HG02870 (cell line): Measurements from ENCODE around the gene NUMA1.

ENCODE experiments used
- ATAC-seq: cut with Tn5 transposase; IDR thresholded peaks from one replicate; pipeline ENCODE4 v1.9.1; 2021; ENCODE audit warnings: mild to moderate bottlenecking, moderate library complexity; ENCODE audit not compliant: unreplicated experiment

NUMA1 gene

GRCh38 chr11:72002841-72003775, 77.2 kb downstream of the NUMA1 start:
- ATAC-seq = no peak

DNA sequence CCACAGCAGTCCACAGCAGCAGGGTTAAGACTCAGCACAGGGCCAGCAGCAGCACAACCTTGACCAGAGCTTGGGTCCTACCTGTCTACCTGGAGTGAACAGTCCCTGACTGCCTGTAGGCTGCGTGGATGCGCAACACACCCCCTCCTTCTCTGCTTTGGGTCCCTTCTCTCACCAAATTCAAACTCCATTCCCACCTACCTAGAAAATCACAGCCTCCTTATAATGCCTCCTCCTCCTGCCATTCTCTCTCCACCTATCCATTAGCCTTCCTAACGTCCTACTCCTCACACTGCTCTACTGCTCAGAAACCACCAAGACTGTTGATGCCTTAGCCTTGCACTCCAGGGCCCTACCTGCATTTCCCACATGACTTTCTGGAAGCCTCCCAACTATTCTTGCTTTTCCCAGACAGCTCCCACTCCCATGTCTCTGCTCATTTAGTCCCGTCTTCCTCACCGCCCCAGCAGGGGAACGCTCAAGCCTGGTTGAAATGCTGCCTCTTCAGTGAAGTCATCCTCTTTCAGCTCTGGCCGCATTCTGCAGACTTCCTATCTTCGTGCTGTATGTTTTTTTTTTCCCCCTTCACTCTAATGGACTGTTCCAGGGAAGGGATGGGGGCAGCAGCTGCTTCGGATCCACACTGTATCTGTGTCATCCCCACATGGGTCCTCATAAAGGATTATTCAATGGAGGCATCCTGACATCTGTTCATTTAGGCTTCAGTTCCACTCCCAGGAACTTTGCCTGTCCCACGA, 78.3 kb downstream of the NUMA1 start:
- ATAC-seq = no peak

DNA sequence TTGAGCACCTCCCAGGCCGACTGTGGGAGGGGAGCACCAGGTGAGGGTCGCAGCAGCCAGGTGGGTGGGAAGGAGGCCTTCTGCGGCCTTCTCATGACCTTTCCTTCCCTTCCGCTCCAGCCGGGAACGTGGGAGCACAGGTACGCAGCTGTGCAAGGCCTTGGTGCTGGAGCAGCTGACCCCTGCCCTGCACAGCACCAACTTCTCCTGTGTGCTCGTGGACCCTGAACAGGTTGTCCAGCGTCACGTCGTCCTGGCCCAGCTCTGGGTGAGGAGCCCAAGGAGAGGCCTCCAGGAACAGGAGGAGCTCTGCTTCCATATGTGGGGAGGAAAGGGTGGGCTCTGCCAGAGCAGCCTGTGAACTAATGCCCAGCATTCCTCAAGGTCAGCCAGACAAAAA, 79.1 kb downstream of the NUMA1 start:
- ATAC-seq = no peak

GRCh38 chr11:72000202-72000867, 80.0 kb downstream of the NUMA1 start:
- no peak for ATAC-seq

DNA sequence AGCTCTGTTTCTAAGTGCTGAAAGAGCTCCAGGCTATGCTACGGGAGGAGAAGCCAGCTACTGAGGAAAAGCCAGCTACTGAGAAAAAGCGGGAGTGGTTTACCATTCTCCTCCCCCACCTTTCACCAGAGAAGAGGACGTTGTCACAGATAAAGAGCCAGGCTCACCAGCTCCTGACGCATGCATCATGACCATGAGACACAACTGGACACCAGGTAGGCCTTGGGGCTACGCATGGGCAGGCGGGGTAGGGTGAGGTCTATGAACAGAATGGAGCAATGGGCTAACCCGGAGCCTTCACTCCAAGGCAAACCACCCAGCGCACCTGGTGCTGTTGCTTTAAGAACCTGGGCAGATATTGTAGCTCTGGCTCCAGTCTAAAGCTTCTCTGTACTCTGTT, 80.5 kb downstream of the NUMA1 start:
- ATAC-seq = no peak

DNA sequence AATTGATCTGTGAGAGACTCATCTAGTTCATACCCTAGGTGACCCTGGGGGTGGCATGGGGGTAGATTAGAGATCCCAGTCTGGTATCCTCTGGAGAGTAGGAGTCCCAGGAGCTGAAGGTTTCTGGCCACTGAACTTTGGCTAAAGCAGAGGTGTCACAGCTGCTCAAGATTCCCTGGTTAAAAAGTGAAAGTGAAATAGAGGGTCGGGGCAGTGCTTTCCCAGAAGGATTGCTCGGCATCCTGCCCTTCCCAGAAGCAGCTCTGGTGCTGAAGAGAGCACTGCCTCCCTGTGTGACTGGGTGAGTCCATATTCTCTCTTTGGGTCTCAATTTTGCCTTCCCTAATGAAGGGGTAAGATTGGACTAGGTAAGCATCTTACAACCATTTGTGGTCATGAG, 81.0 kb downstream of the NUMA1 start:
- ATAC-seq = no peak

- no peak for ATAC-seq
These were observed 81.6 kb downstream of the NUMA1 start, which contains the start of gene IL18BP for GRCh38 chr11:71998649-71999310. Gene IL18BP, plus strand, starts transcription at chr11:71998909. Its CDS starts 1,076 bp downstream, at chr11:71999985.

DNA sequence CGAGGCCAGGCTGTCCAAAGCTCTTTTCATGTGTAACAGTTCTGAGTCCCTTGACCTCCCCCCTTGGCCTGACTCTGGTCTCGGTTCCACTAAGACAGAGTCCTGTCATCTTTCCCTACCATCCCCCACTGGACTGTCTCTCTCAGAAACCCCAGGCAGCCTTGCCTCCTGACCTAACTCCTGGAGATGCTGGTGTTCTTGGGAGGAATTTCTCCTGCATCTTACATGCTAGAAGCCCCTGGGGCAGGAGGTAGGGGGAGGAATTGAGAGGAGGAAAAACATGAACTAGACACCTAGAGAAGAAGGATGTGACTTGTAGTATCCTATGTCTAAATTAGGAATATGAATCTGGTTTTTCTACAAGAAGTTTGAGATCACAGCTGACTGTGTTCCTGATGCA, 82.3 kb downstream of the NUMA1 start:
- ATAC-seq = no peak

- ATAC-seq = no peak
These were observed 82.7 kb downstream of the NUMA1 start for GRCh38 chr11:71997594-71997993.

GRCh38 chr11:71996946-71997345, 83.4 kb downstream of the NUMA1 start:
- no peak for ATAC-seq

GRCh38 chr11:71996517-71996916, 83.8 kb downstream of the NUMA1 start:
- ATAC-seq = no peak

DNA sequence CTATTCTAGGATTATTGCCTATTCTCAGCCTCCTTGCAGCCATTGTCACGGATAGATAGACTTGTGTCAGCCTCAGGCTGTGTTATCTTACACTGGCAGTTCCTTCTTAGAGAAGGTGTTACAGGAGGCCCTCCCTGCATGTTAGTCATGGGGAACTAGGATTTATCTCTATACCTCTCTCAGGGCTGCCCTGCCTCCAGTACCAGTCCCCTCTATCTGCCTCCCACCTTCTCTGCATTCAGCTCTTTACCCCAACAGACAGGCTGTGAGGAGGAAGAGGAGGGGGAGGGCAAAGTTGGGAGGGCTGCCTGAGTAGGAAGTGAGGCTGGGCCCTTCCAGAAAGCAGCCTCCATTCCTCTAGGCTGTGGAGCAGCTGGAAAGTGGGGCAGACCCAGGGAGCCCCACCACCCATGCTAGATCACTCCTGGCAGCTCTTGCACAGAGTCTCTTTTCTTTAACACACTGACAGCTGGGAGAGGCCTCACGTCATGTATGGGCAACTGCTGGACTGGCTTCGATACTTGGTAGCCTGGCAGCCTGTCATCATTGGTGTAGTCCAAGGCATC, 84.5 kb downstream of the NUMA1 start:
- ATAC-seq = no peak

DNA sequence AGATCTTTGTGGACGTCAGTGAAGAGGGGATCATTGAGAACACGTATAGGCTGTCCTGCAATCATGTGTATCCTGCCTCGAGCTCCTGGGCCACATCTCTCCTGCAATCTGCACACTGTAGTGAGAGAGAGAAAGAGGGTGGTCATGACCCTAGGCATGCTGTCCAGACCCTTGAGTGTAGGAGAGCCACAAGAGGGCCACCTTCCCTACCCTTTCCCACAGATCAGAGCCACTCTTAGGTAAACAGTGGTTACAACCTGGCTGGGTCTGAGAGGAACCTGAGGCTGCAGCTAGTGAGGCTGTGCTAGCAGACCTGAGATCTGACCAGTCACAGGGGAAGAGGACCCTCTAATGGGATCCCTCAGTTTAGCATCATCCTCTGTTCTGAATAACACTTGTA, 85.6 kb downstream of the NUMA1 start:
- ATAC-seq = no peak

DNA sequence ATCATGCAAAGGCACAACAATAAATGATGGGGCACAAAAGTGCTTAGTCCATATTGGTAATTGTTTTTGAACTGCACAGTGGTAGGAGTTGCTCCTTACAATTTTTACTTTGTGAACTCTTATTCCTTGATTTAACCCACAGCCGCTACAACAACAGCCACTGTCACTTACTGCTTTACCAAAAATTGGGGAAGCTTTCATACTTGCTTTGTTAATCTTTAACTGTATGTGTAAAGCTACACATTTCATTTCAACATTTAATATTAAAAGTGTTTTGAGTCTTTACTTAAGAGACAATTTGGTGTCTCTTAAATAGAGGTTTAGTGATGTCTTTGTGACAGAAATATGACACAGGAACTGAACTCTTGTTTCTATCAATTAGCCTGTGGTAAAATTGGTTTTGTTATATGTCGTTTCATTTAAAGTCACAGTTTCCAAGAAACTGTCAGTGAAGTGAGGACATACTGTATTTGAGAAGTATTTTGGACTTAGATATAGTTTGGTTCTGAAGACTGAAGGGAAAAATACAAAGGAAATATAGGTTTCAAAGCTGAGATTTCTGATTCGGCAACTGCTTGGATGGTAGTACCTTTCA, 88.1 kb downstream of the NUMA1 start:
- no peak for ATAC-seq

DNA sequence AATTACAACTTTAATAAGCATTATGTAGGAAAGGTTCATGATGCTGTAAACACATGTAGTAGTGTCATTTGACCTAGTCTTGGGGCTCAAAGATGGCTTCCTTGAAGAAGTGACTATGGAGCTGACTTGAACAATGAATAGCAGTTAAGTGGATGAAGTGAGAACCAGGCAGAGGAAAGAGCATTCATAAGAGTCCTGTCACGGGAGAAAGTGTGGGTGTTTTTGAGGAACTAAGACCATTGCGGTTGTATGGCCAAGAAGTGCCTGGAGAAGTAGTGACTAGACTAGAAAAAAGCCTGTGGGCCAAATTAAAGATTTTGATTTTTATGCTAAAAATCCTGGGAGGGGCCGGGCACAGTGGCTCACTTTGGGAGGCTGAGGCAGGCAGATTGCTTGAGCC, 88.8 kb downstream of the NUMA1 start:
- ATAC-seq = peak; percentile 71

DNA sequence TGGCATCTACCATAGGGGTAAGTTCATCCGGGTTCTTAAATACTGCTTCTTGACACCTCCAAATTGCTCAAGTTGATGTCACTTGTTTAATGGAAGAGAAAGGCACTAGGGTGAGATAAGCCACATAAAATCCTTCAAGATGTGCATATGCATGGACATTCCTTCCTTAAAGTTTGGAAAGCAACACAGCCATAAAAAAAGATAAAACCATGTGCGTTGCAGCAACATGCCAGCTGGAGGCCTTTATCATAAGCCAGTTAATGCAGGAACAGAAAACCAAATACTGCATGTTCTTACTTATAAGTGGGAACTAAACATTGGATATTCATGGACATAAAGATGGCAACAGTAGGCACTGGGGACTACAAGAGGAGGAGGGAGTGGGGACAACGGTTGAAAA, 89.6 kb downstream of the NUMA1 start:
- no peak for ATAC-seq

- ATAC-seq = no peak
These were observed 92.3 kb downstream of the NUMA1 start for GRCh38 chr11:71988050-71988449.

DNA sequence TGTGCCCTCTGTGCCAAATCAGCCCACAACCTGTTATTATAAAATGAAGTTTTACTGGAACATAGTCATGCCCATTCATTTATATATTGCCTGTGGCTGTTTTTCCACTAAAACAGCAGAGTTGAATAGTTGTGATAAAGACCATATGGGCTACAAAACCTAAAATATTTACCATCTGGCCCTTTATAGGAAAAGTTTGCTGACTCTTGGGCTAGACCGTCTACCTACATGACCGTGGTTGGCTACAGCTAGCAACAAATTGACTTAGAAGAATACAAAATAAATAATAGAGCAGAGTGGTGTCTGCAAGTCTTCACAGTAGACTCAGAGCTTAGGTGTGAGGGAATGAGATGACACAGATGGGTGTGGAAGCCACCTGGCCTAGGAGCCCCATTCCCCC, 92.8 kb downstream of the NUMA1 start:
- no peak for ATAC-seq

- peak; percentile 51 for ATAC-seq
These were observed 94.2 kb downstream of the NUMA1 start for GRCh38 chr11:71986131-71986530.

DNA sequence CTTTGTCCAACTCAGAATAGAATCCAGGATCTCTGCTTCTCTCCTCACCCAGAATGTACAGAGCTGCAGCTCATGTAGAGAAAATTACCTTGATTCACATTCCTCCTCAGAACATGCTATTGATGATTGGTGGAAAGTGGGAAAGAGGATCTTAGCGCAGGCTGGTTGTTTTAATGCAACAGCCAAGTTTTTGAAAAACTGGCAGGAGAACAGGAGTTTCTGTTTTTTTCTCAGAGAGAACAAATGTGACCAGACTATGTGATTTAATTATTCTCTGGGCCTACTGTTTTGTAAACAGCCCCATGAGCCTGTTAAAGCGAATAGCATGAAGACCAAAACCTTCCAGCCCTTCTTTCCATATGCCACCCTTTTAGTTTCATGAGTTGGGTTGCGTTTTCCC, 100.7 kb downstream of the NUMA1 start:
- ATAC-seq = no peak
